BLaER1 treated with 17β-estradiol and CSF1 and Interleukin-3, amounts not matched to agents 10 nM and 100 nM (cell line): ENCODE results near the gene STX8.
"Not testable (repeated sequence)": the region's sequence is repeated elsewhere in the genome, so short reads cannot be mapped to it uniquely, and the experiment has no call there.

Source experiments
- H3K27ac ChIP-seq, 11 experiments: shearing (Covaris generic); formaldehyde crosslinking; 2 replicates each; pipeline ENCODE4 v1.8.1; 2022
- H3K27me3 ChIP-seq, 11 experiments: shearing (Covaris generic); formaldehyde crosslinking; 2 replicates each; pipeline ENCODE4 v1.8.1; 2022
- H3K36me3 ChIP-seq, 11 experiments: shearing (Covaris generic); formaldehyde crosslinking; 2 replicates each; pipeline ENCODE4 v1.8.1; 2022
- H3K4me1 ChIP-seq, 10 experiments: shearing (Covaris generic); formaldehyde crosslinking; 2 replicates each; pipeline ENCODE4 v1.8.1; 2022
- H3K4me2 ChIP-seq, 11 experiments: shearing (Covaris generic); formaldehyde crosslinking; 2 replicates each; pipeline ENCODE4 v1.8.1; 2022
- H3K4me3 ChIP-seq, 10 experiments: shearing (Covaris generic); formaldehyde crosslinking; 2 replicates each; pipeline ENCODE4 v1.8.1; 2022
- H3K9ac ChIP-seq, 11 experiments: shearing (Covaris generic); formaldehyde crosslinking; 2 replicates each; pipeline ENCODE4 v1.8.1; 2022
- H3K9me3 ChIP-seq, 11 experiments: shearing (Covaris generic); formaldehyde crosslinking; replicated peaks in 1 of 11; 2 replicates each; pipeline ENCODE4 v1.8.1; 2022
- H4K20me1 ChIP-seq, 11 experiments: shearing (Covaris generic); formaldehyde crosslinking; 2 replicates each; pipeline ENCODE4 v1.8.1; 2022
- Cebpa-rat ChIP-seq, 11 experiments: shearing (Covaris generic); IDR thresholded peaks; 2 replicates each; pipeline ENCODE4 v1.8.1; 2022

STX8 gene

DNA sequence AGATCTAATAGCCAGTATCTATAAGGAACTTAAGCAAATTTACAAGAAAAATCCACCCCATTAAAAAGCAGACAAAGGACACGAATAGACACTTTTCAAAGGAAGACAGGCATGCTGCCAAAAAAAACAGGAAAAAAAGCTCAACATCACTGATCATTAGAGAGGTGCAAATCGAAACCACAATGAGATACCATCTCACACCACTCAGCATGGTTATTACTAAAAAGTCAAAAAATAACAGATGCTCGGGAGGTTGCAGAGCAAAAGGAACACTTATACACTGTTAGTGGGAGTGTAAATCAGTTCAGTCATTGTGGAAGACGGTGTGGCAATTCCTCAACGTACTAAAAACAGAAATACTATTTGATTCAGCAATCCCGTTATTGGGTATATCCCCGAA is 9.6 kb downstream of the STX8 start:
- Histone ChIP-seq H3K4me1 (peaks cover 0 to 9% (median 0%) of the 10 kb centered on the region in 10 experiments; a peak in 2 of 20 replicates), H3K4me2 (peak overlapping the region in 2 of 11 experiments; percentile 13 to 23; a peak in 1 of 22 replicates), H3K9ac (no peak overlapping the region), H3K9me3 (0 out of 22 replicates have a peak, but pooled peaks cover 0 to 3% (median 0%) of the 10 kb centered on the region in 11 experiments), H3K4me3 (no peak overlapping the region), H3K36me3 (peaks cover 50 to 98% (median 67%) of the 10 kb centered on the region in 11 experiments), H4K20me1 (peaks cover 0 to 54% (median 6%) of the 10 kb centered on the region in 11 experiments; a peak in 7 of 22 replicates), H3K27ac (no peak overlapping the region), H3K27me3 (no peaks in the 10 kb centered on the region)
- no peak for TF ChIP-seq Cebpa-rat (IDR thresholded peaks at IDR 0.05)

DNA sequence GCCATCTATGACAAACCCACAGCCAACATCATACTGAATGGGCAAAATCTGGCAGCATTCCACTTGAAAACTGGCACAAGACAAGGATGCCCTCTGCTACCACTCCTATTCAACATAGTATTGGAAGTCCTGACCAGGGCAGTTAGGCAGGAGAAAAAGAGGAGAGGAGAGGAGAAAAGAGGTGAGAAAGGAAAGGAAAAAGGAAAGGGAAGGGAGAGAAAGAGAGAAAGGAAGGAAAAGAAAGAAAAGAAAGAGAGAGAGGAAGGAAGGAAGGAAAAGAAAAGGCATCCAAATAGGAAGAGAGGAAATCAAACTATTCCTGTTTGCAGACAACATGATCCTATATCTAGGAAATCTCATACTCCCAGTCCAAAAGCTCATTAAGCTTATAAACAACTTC is 11.5 kb downstream of the STX8 start:
- H3K27me3 ChIP-seq, result no peaks in the 10 kb centered on the region
- H3K4me3 ChIP-seq, result no peak overlapping the region
- no peak overlapping the region for H3K9ac ChIP-seq
- H3K4me1 ChIP-seq, result peaks cover 0 to 9% (median 0%) of the 10 kb centered on the region in 10 experiments; a peak in 2 of 20 replicates
- no peak for TF ChIP-seq Cebpa-rat (IDR thresholded peaks at IDR 0.05)
- peaks cover 46 to 84% (median 58%) of the 10 kb centered on the region in 11 experiments for H3K36me3 ChIP-seq
- no peak overlapping the region for H3K27ac ChIP-seq
- no peak overlapping the region for H3K4me2 ChIP-seq
- 0 out of 22 replicates have a peak, but pooled peaks cover 0 to 3% (median 0%) of the 10 kb centered on the region in 11 experiments for H3K9me3 ChIP-seq
- H4K20me1 ChIP-seq, result peaks cover 0 to 46% (median 1%) of the 10 kb centered on the region in 11 experiments; a peak in 6 of 22 replicates

GRCh38 chr17:9557857-9558256 is 17.8 kb downstream of the STX8 start:
- H3K9ac ChIP-seq, result no peak overlapping the region
- H4K20me1 ChIP-seq, result peaks cover 0 to 31% (median 0%) of the 10 kb centered on the region in 11 experiments; a peak in 7 of 22 replicates
- H3K4me1 ChIP-seq, result no peaks in the 10 kb centered on the region
- TF ChIP-seq Cebpa-rat (IDR thresholded peaks at IDR 0.05), result no peak
- H3K9me3 ChIP-seq, result no peaks in the 10 kb centered on the region
- H3K27me3 ChIP-seq, result no peaks in the 10 kb centered on the region
- H3K4me2 ChIP-seq, result no peak overlapping the region
- H3K36me3 ChIP-seq, result peaks cover 16 to 71% (median 29%) of the 10 kb centered on the region in 11 experiments; a peak in 17 of 22 replicates
- H3K4me3 ChIP-seq, result no peak overlapping the region
- no peak overlapping the region for H3K27ac ChIP-seq

DNA sequence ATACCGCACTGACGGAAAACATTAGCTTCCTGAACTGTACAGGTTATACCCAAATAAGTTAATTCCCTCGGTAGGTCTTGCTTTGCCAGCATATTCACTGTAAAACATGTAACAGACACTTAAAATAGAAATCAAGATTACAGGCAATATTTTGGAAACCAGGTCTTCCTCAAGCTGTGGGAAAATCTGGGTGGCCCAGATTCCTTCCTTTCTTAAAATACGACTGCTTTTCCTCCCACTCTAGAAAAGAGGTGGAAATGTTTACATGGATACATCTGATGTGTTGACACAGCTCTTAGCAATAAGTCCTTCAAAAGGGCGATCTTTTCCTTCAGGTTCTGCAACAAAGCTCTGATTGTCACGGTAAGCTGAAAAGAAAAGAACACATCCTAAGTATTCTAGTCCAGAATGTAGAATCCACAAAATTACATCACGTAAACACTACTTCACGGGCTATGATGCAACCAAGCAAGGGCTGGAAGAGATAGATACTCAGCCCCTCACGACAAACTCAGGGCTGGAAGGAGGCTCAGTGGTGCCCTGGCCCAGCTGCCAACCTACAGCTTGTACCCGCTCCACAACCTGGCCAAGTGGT is 18.4 kb downstream of the STX8 start:
- no peaks in the 10 kb centered on the region for H3K4me1 ChIP-seq
- H3K4me3 ChIP-seq, result no peak overlapping the region
- H3K9ac ChIP-seq, result no peak overlapping the region
- no peak overlapping the region for H3K27ac ChIP-seq
- H3K4me2 ChIP-seq, result no peak overlapping the region
- H3K36me3 ChIP-seq, result peaks cover 12 to 71% (median 29%) of the 10 kb centered on the region in 11 experiments; a peak in 16 of 22 replicates
- no peaks in the 10 kb centered on the region for H3K9me3 ChIP-seq
- TF ChIP-seq Cebpa-rat (IDR thresholded peaks at IDR 0.05), result no peak
- H4K20me1 ChIP-seq, result peaks cover 0 to 31% (median 0%) of the 10 kb centered on the region in 11 experiments; a peak in 7 of 22 replicates
- H3K27me3 ChIP-seq, result no peaks in the 10 kb centered on the region

GRCh38 chr17:9554715-9555114 is 20.9 kb downstream of the STX8 start:
- H4K20me1 ChIP-seq, result peaks cover 0 to 19% (median 0%) of the 10 kb centered on the region in 11 experiments; a peak in 5 of 22 replicates
- not testable (repeated sequence) for H3K4me1 ChIP-seq, H3K9me3 ChIP-seq

DNA sequence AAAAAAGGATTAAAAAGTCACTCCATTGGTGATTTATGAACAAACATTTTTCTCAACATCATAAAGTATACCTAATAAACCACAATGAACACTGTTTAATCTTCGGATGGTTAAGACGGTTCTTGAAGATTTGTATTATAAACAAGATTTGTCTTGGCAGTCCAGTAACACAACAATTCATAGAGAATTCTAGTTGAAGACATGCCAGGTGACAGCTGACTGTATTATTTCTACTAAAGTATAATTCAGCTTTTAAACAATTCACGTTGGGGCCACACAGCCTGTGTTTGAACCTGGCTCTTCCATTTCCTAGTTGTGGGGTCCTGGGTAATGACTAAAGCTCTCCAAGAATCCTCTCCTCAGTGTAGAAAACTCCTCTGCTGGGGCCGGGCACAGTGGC is 22.0 kb downstream of the STX8 start:
- no peak overlapping the region for H3K27ac ChIP-seq
- H3K9ac ChIP-seq, result no peak overlapping the region
- H3K9me3 ChIP-seq, result no peaks in the 10 kb centered on the region
- H3K4me2 ChIP-seq, result no peak overlapping the region
- peaks cover 10 to 76% (median 33%) of the 10 kb centered on the region in 11 experiments; a peak in 17 of 22 replicates for H3K36me3 ChIP-seq
- no peaks in the 10 kb centered on the region for H3K27me3 ChIP-seq
- no peak overlapping the region for H3K4me3 ChIP-seq
- peaks cover 0 to 15% (median 0%) of the 10 kb centered on the region in 11 experiments; a peak in 5 of 22 replicates for H4K20me1 ChIP-seq
- no peak for TF ChIP-seq Cebpa-rat (IDR thresholded peaks at IDR 0.05)
- no peaks in the 10 kb centered on the region for H3K4me1 ChIP-seq

More at GRCh38 chr17:9554715-9555114, 20.9 kb downstream of the STX8 start:
- H3K36me3 ChIP-seq, result peaks cover 10 to 77% (median 33%) of the 10 kb centered on the region in 11 experiments; a peak in 17 of 22 replicates
- not testable (repeated sequence) for H3K9ac ChIP-seq, H3K4me2 ChIP-seq, H3K27ac ChIP-seq, H3K4me3 ChIP-seq, H3K27me3 ChIP-seq

DNA sequence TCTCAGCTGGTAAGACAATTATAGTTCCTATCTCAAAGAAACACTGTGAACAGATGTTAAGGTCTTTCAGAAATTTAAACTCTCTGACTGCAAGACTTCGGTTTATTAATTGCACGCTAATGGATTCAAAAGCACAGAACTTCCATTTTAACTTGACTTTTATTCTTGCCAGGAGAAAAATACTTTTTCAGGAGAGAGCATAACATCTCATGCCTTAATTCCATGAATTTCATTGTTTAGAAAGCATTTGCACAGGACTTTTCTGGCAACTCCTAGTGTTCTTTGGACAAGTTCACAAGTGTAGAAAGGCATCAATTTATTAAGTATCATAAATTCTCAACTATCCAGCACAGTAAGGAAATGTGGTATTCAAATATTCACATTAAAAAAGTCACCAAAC is 22.4 kb downstream of the STX8 start:
- no peak for TF ChIP-seq Cebpa-rat (IDR thresholded peaks at IDR 0.05)
- no peak overlapping the region for H3K4me2 ChIP-seq
- no peaks in the 10 kb centered on the region for H3K9me3 ChIP-seq
- H3K4me1 ChIP-seq, result no peaks in the 10 kb centered on the region
- H3K9ac ChIP-seq, result no peak overlapping the region
- peaks cover 0 to 10% (median 0%) of the 10 kb centered on the region in 11 experiments; a peak in 5 of 22 replicates for H4K20me1 ChIP-seq
- no peak overlapping the region for H3K27ac ChIP-seq
- peaks cover 10 to 72% (median 30%) of the 10 kb centered on the region in 11 experiments; a peak in 17 of 22 replicates for H3K36me3 ChIP-seq
- H3K27me3 ChIP-seq, result no peaks in the 10 kb centered on the region
- H3K4me3 ChIP-seq, result no peak overlapping the region

DNA sequence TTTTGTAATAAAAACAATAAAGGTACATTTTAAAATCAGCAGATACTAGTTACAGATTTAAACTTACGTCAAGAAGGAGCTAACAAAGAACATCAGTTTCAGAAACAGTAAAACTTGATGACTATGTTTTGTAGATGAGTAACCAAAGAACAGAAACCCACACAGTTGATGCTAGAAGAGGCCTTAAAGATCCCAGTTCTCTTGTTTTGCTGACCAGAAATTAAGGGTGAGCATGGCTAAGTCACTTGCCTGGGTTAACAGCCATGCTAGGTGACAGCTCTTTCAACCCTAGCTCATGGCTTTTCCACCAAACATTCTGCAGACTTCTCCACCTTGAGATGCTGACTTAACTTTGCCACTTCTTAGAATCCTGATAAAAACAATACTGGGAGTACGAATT is 26.4 kb downstream of the STX8 start:
- no peak for TF ChIP-seq Cebpa-rat (IDR thresholded peaks at IDR 0.05)

DNA sequence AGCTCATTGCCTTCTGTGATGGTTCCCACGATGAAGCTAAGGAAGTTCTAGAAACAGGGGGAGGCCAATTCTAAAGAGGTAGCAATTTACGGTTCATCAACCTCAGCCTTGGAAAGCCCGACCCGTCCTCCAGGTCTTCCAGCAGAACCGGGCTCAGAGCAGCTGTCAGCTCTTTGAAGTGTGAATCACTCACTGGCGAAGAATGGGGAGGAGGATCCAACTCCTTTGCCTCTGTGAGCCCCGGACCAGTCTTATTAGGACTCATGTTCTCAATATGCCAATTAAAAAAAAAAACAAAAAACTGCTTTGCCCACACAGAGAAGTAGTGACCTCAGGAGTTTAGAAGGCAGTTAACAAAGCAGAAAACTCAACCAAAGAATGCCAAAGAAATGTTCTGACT is 31.4 kb downstream of the STX8 start:
- H3K4me3 ChIP-seq, result no peak overlapping the region
- no peak overlapping the region for H3K9ac ChIP-seq
- H3K27ac ChIP-seq, result no peak overlapping the region
- no peak for TF ChIP-seq Cebpa-rat (IDR thresholded peaks at IDR 0.05)
- no peaks in the 10 kb centered on the region for H4K20me1 ChIP-seq
- H3K4me1 ChIP-seq, result no peaks in the 10 kb centered on the region
- H3K9me3 ChIP-seq, result no peaks in the 10 kb centered on the region
- peaks cover 0 to 37% (median 10%) of the 10 kb centered on the region in 11 experiments; a peak in 9 of 22 replicates for H3K36me3 ChIP-seq
- H3K27me3 ChIP-seq, result no peaks in the 10 kb centered on the region
- no peak overlapping the region for H3K4me2 ChIP-seq

More for the DNA sequence above, 26.4 kb downstream of the STX8 start:
- H3K27ac ChIP-seq, result no peak overlapping the region
- no peaks in the 10 kb centered on the region for H3K4me1 ChIP-seq
- no peak overlapping the region for H3K9ac ChIP-seq
- H3K36me3 ChIP-seq, result peaks cover 4 to 47% (median 16%) of the 10 kb centered on the region in 11 experiments; a peak in 14 of 22 replicates
- no peak overlapping the region for H3K4me3 ChIP-seq
- H4K20me1 ChIP-seq, result no peaks in the 10 kb centered on the region
- H3K9me3 ChIP-seq, result no peaks in the 10 kb centered on the region
- no peaks in the 10 kb centered on the region for H3K27me3 ChIP-seq
- H3K4me2 ChIP-seq, result no peak overlapping the region
